ENCODE results near the gene KRT39.

GRCh38 chr17:40974366-40974765 is 7.6 kb upstream of the KRT39 start:
- no peak for TF ChIP-seq POLR2AphosphoS5 (IDR thresholded peaks at IDR 0.05; ENCODE audit: borderline replicate concordance, low read depth, low read length)
- no peak for TF ChIP-seq EZH2 (IDR thresholded peaks at IDR 0.05)
- TF ChIP-seq FOXP2 (optimal IDR thresholded peaks at IDR 0.05; ENCODE audit: control extremely low read depth, extremely low read length, insufficient read depth): no peak

All from SK-N-MC (cell line).